ENCODE results near the gene NCOA1. TPM values are rescaled to one million over a fixed set of nuclear protein-coding genes. Genes with fewer than 3 reads are reported as not detected.

NCOA1 gene
- total and polyA plus RNA-seq, 2 of the 4 experiments (the other 2 are of a cell fraction) = 6.7 to 11.3 TPM

Small RNA genes within 50 kb of the gene (microRNA-seq; reads per million reads assigned to microRNA genes)
- not detected for gene RNA5SP88 (ENCODE audit: insufficient read depth, insufficient read length)
- not detected for gene RNU6-936P (ENCODE audit: insufficient read depth, insufficient read length)

Small RNA genes within 50 kb of the gene (small RNA-seq; reads per million reads assigned to genes)
- 0 reads per million in 5 experiments for gene RNA5SP88
- gene RNU6-936P = 0 reads per million in 5 experiments

Other genes with a start within 250 kb of the NCOA1 start
- 17.2 and 23.3 TPM in 2 replicates for gene ITSN2, start 130.7 kb upstream of the NCOA1 start, total RNA-seq (2012; rRNA removed)
- 8.4 and 10.7 TPM in 2 replicates for gene ITSN2, start 130.7 kb upstream of the NCOA1 start, polyA plus RNA-seq (2012; rRNA removed)

All from IMR-90 (cell line).